A549 (cell line): ENCODE results near the gene C1orf94. TPM values are rescaled to one million over a fixed set of nuclear protein-coding genes. Genes with fewer than 3 reads are reported as not detected.

ENCODE experiments used
- ATAC-seq, 2 experiments: fragments of 200-7000 bp in 1 of 2; fragments of >200 bp in 1 of 2; cut with Nextera tagmentation in 1 of 2; cut with Tn5 transposase in 1 of 2; 3 replicates each; pipeline versions ENCODE4 v1.8.0 to v1.9.1; 2018 to 2020; ENCODE audit warnings: mild to moderate bottlenecking in 1 of 2, moderate library complexity in 1 of 2
- CTCF ChIA-PET: fragments of 300-600 bp; sonication (Branson Sonifier 250); formaldehyde crosslinking; extraction: SDS; loops from one replicate; lab custom pipeline; 2021; ENCODE audit warnings: antibody characterized with exemption, inconsistent platforms; lab: Yijun Ruan, JAX
- POLR2A ChIA-PET: fragments of 350-600 bp; formaldehyde crosslinking; extraction: SDS; loops from one replicate; lab custom pipeline; 2021; ENCODE audit warnings: antibody characterized with exemption, inconsistent platforms; lab: Yijun Ruan, JAX
- DNase-seq, 2 experiments: peaks; one replicate each; pipeline versions ENCODE4 v3.0.0 to v3.0.0-alpha.2; 2011 to 2016; ENCODE audit warnings: low read depth in 1 of 2, low spot score in 1 of 2
- FAIRE-seq: peaks from 2 replicates; lab custom pipeline; 2011; peaks lifted over from hg19 to GRCh38; lab: Jason Lieb, UNC
- H3K27ac ChIP-seq, 2 experiments: fragments of >200 bp; sonication (Bioruptor Twin); formaldehyde crosslinking; 3 replicates each; pipeline ENCODE4 v1.5.1; 2016 to 2017
- H3K4me1 ChIP-seq: fragments of >200 bp; sonication (Bioruptor Twin); formaldehyde crosslinking; 3 replicates; pipeline ENCODE4 v1.6.1; 2016
- H3K4me2 ChIP-seq: fragments of >200 bp; sonication (Bioruptor Twin); formaldehyde crosslinking; 3 replicates; pipeline ENCODE4 v1.6.1; 2016
- H3K4me3 ChIP-seq: fragments of >200 bp; sonication (Bioruptor Twin); formaldehyde crosslinking; 3 replicates; pipeline ENCODE4 v1.5.1; 2016
- H3K9me3 ChIP-seq: fragments of >200 bp; sonication (Bioruptor Twin); formaldehyde crosslinking; 3 replicates; pipeline ENCODE4 v1.6.1; 2016
- CBX2 ChIP-seq: fragments of 200-600 bp; sonication (generic); IDR thresholded peaks from 2 replicates; pipeline ENCODE4 v1.6.1; 2016; ENCODE audit warnings: low read depth, mild to moderate bottlenecking, borderline replicate concordance
- CHD2 ChIP-seq: fragments of 150-350 bp; IDR thresholded peaks from 2 replicates; pipeline ENCODE4 v1.6.1; 2014; ENCODE audit warnings: low read length; ENCODE audit not compliant: partially characterized antibody
- CTCF ChIP-seq: fragments of >200 bp; sonication (Bioruptor Twin); formaldehyde crosslinking; IDR thresholded peaks from 3 replicates; pipeline ENCODE4 v1.5.1; 2016
- ELK1 ChIP-seq: fragments of 150-350 bp; IDR thresholded peaks from 2 replicates; pipeline ENCODE4 v1.6.1; 2014; ENCODE audit warnings: low read depth, mild to moderate bottlenecking, low read length
- FOSB ChIP-seq: fragments of 250-450 bp; sonication (Bioruptor Pico); IDR thresholded peaks from 2 replicates; pipeline ENCODE4 v1.5.0; 2020; ENCODE audit warnings: mild to moderate bottlenecking, moderate library complexity
- HDAC2 ChIP-seq: fragments of 200-600 bp; sonication (generic); IDR thresholded peaks from 2 replicates; pipeline ENCODE4 v1.6.1; 2016
- HEYL ChIP-seq: fragments of 250-450 bp; sonication (Bioruptor Pico); IDR thresholded peaks from 2 replicates; pipeline ENCODE4 v1.8.0; 2021; ENCODE audit warnings: mild to moderate bottlenecking, moderate library complexity
- HMGXB4 ChIP-seq: fragments of 250-450 bp; sonication (Bioruptor Pico); IDR thresholded peaks from 2 replicates; pipeline ENCODE4 v1.5.0; 2021; ENCODE audit warnings: mild to moderate bottlenecking, moderate library complexity, borderline replicate concordance
- HOXA7 ChIP-seq: fragments of 250-450 bp; sonication (Bioruptor Pico); IDR thresholded peaks from 2 replicates; pipeline ENCODE4 v1.5.0; 2020; ENCODE audit warnings: mild to moderate bottlenecking, moderate library complexity
- HOXB13 ChIP-seq: fragments of 250-450 bp; sonication (Bioruptor Pico); IDR thresholded peaks from 2 replicates; pipeline ENCODE4 v1.5.0; 2020; ENCODE audit warnings: low read depth, mild to moderate bottlenecking, moderate library complexity
- MAFK ChIP-seq: fragments of 450-650 bp; IDR thresholded peaks from 2 replicates; pipeline ENCODE4 v1.6.1; 2014; ENCODE audit not compliant: partially characterized antibody
- PBX3 ChIP-seq: IDR thresholded peaks from 2 replicates; pipeline ENCODE4 v1.6.1; 2012
- POLR2AphosphoS2 ChIP-seq: conservative IDR thresholded peaks from 2 replicates; pipeline ENCODE4 v1.6.1; 2012; ENCODE audit warnings: low read length, improper control_type of control experiment, inconsistent platforms
- RAD21 ChIP-seq, 2 experiments: fragments of >200 bp in 1 of 2; sonication (Bioruptor Twin) in 1 of 2; formaldehyde crosslinking in 1 of 2; IDR thresholded peaks in 1 of 2; conservative IDR thresholded peaks in 1 of 2; 2 replicates in 1 of 2; 3 replicates in 1 of 2; pipeline ENCODE4 v1.6.1; 2012 to 2018; ENCODE audit warnings: inconsistent platforms in 1 of 2
- RARB ChIP-seq: fragments of 250-450 bp; sonication (Bioruptor Pico); IDR thresholded peaks from 2 replicates; pipeline ENCODE4 v1.8.0; 2021; ENCODE audit warnings: mild to moderate bottlenecking, moderate library complexity
- REST ChIP-seq: fragments of 200-600 bp; sonication (generic); IDR thresholded peaks from 2 replicates; pipeline ENCODE4 v1.6.1; 2016; ENCODE audit warnings: antibody characterized with exemption, mild to moderate bottlenecking, moderate library complexity
- RFX5 ChIP-seq: fragments of 450-650 bp; IDR thresholded peaks from 2 replicates; pipeline ENCODE4 v1.7.1; 2014; ENCODE audit warnings: antibody characterized with exemption, mild to moderate bottlenecking, moderate library complexity
- SMC3 ChIP-seq: fragments of >200 bp; sonication (Bioruptor Twin); formaldehyde crosslinking; IDR thresholded peaks from 3 replicates; pipeline ENCODE4 v1.6.1; 2018; ENCODE audit warnings: inconsistent platforms
- TFCP2L1 ChIP-seq: fragments of 250-450 bp; sonication (Bioruptor Pico); IDR thresholded peaks from 2 replicates; pipeline ENCODE4 v1.5.0; 2021; ENCODE audit warnings: mild to moderate bottlenecking
- ZFP36 ChIP-seq: fragments of 450-650 bp; IDR thresholded peaks from 2 replicates; pipeline ENCODE4 v1.6.1; 2014; ENCODE audit warnings: borderline replicate concordance; ENCODE audit not compliant: partially characterized antibody
- ZNF302 ChIP-seq: fragments of 250-450 bp; sonication (Bioruptor Pico); IDR thresholded peaks from 2 replicates; pipeline ENCODE4 v1.9.0; 2021; ENCODE audit warnings: inconsistent platforms, mild to moderate bottlenecking, moderate library complexity
- WGBS: methylation state at CpG from one replicate; pipeline ENCODE4 v1.1.6; 2017; ENCODE audit errors: missing lambda C conversion rate; 5-methylcytosine and 5-hydroxymethylcytosine counted together
- polyA plus RNA-seq, 4 experiments: library from polyadenylated mRNA; depleted of rRNA in 3 of 4; stranded (reverse); fragments of >200 nt; fragmentation: RNase III in 1 of 4; extraction: RNeasy Plus Mini Kit Qiagen cat#74134 plus additional on column Dnase treatment in 1 of 4; gene quantifications; 2 replicates in 3 of 4; 3 replicates in 1 of 4; pipeline ENCODE4 v1.2.3, GENCODE V29; 2011 to 2017
- TF ChIP-seq, protein P1 (sequence below): fragments of >200 bp; sonication (Bioruptor Twin); formaldehyde crosslinking; IDR thresholded peaks from 2 replicates; pipeline ENCODE4 v1.6.1; 2016

Gene C1orf94
- polyA plus RNA-seq, 2 of the 4 experiments (the other 2 are of a cell fraction) = not detected

DNA sequence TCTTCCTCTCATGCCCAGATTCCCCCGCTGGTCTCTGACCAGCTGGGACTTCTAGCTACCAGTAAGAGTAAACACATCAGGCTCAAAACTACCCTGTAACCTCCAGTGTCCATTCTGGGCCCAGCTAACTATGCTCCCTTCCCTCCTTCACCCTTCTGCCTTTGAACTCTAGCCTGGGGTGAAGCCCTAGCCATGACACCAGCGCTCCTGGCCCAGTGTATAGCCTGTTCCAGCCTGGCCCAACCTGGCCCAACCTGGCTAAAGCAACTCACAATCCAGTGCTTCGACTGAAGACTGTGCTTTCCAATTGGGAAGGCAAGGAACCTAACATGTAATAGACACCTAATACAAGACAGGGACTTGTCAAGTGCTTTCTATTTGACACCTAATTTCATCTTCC, 39.3 kb upstream of the C1orf94 start:
- ATAC-seq (no peak), FAIRE-seq (no peak)

GRCh38 chr1:34140011-34140676, 36.6 kb upstream of the C1orf94 start:
- Histone ChIP-seq H3K4me1 (no peaks in the 10 kb centered on the region), H3K9me3 (no peaks in the 10 kb centered on the region), H3K4me2 (no peak overlapping the region), H3K4me3 (no peak overlapping the region), H3K27ac (no peak overlapping the region)
- no peak for DNase-seq
- ATAC-seq = no peak
- 14% methylated on average over 7 of the region's 7 CpGs for WGBS
- CTCF ChIA-PET = no interaction called here
- no peak for TF ChIP-seq HOXA7 (CRISPR knock-in tag)
- no peak for TF ChIP-seq HDAC2
- no peak for TF ChIP-seq RFX5
- no peak for TF ChIP-seq HMGXB4
- TF ChIP-seq CHD2 = no peak
- no peak for TF ChIP-seq CTCF
- no peak for FAIRE-seq
- POLR2A ChIA-PET = no interaction called here

More for the DNA sequence above, 39.3 kb upstream of the C1orf94 start:
- Histone ChIP-seq H3K4me3 (no peak overlapping the region), H3K27ac (no peak overlapping the region), H3K9me3 (no peaks in the 10 kb centered on the region), H3K4me2 (no peak overlapping the region), H3K4me1 (no peaks in the 10 kb centered on the region)
- POLR2A ChIA-PET = no interaction called here
- CTCF ChIA-PET = interaction anchor here (1.8 kb wide), 1 partner anchor 24 kb away, joined by 6 read pairs; no protein-coding TSS in a partner anchor
- no peak for DNase-seq
- no peak for TF ChIP-seq HEYL
- TF ChIP-seq, protein P1, sequence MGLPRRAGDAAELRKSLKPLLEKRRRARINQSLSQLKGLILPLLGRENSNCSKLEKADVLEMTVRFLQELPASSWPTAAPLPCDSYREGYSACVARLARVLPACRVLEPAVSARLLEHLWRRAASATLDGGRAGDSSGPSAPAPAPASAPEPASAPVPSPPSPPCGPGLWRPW = no peak
- TF ChIP-seq CBX2 = no peak
- no peak for TF ChIP-seq FOSB (CRISPR knock-in tag)
- no peak for TF ChIP-seq PBX3
- no peak for TF ChIP-seq RARB
- TF ChIP-seq ELK1 = no peak
- TF ChIP-seq ZFP36 = no peak
- no peak for TF ChIP-seq TFCP2L1
- TF ChIP-seq HOXA7 (CRISPR knock-in tag) = no peak
- no peak for TF ChIP-seq ZNF302 (CRISPR knock-in tag)
- no peak for TF ChIP-seq REST
- no peak for TF ChIP-seq SMC3
- TF ChIP-seq RFX5 = no peak
- no peak for TF ChIP-seq POLR2AphosphoS2
- no peak for TF ChIP-seq MAFK
- TF ChIP-seq HOXB13 (CRISPR knock-in tag) = no peak
- no peak for TF ChIP-seq RAD21 (conservative IDR thresholded peaks at IDR 0.05 in 1 of 2, IDR thresholded peaks at IDR 0.05 in 1 of 2)
- 5% methylated on average over 3 of the region's 3 CpGs for WGBS
